HG02763 (cell line): Measurements from ENCODE around the gene STAMBP.
A peak's percentile ranks its signal among the peaks of the same experiment; 100 is the strongest.
"Not testable (repeated sequence)": the region's sequence is repeated elsewhere in the genome, so short reads cannot be mapped to it uniquely, and the experiment has no call there.

Experiments
- ATAC-seq: cut with Tn5 transposase; IDR thresholded peaks from one replicate; pipeline ENCODE4 v1.9.1; 2021; ENCODE audit warnings: mild to moderate bottlenecking, moderate library complexity; ENCODE audit not compliant: unreplicated experiment

STAMBP gene

GRCh38 chr2:73885406-73885805, 56.6 kb downstream of the STAMBP start:
- ATAC-seq, result no peak

GRCh38 chr2:73886357-73886756, 57.6 kb downstream of the STAMBP start:
- ATAC-seq, result no peak

- ATAC-seq, result not testable (repeated sequence)
These were observed 59.0 kb downstream of the STAMBP start for GRCh38 chr2:73887596-73888353.

- ATAC-seq, result no peak
These were observed 59.6 kb downstream of the STAMBP start for GRCh38 chr2:73888388-73888787.

DNA sequence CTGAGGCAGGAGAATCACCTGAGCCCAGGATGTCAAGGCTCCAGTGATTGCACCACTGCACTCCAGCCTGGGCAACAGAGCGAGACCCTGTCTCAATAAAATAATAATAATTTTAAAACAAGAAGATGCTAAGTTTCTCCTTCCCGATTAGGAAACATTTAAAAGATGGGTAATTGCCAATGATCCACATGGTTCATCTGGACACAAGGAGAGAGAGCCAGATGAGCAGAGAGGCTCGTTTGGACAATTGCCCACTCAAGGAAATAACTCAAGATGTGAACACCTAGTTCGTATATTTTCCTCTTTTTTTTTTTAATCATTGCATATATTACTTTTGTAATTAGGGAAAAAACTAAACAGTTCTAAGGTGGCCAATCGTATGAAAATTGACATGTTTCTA, 60.4 kb downstream of the STAMBP start:
- ATAC-seq, result no peak

DNA sequence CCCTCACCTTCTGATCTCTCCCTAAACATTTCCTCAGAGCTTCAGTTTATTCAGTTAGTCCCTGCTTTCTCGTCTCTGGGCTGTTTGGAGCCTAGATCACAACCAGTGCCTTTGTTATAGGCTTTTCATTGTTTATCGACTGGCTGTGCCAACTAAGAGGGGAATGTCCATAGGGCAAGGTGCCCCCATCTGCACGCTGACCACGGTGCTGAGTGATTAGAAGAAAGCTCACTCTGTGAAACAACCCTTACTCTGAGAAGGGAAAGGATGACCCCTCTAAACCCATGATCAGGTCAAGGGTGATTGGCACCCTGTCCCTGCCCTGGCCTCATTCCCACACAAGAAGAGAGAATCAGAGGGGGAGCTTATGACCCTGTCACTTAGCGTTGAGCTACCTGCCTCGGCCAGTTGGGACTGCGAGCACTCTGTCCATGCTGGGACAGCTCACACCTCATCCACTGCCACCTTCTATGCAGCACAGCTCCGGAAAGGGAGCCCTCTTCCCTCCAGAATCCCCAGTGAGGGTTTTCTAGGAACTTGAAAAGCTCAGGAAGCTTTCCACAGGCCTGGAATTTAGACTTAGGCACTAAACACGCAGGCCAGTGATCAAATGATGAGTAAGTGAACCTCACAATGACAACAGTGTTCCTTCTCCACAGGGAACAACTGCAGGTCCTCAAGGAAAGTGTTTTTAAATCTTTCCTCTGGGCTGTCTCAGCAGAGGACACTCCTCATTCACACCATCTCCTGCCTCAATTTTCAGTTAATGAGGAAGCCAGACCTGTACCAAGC, 61.7 kb downstream of the STAMBP start:
- ATAC-seq, result no peak

DNA sequence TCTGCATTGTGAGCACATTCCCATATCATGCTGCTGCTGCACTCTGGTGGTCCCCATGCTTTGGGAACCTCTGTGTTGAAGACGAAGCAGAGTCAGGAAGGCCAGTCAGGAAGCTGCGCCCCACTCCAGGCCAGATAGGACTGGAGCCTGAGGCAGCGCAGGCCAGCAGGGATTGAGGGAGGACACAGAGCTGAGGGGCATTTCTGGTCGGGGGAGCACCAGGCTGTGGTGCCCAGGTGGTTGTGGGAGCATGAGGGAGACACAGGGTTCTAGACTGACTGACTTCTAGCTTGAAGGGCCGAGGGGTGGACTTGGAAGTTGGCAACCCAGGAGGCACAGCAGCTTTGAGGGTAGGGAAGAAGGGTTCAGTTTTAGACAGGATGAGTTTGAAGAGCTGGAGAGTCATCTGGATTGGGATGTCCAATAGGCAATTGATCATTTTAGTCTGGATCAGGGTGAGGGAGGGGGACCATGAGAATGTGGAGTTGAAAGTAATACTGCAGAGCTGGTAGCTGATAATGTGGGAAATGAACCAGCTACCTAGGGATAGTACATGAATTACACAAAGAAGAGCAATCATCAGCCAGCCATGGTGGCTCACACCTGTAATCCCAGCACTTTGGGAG, 62.6 kb downstream of the STAMBP start:
- no peak for ATAC-seq

- ATAC-seq, result no peak
These were observed 64.0 kb downstream of the STAMBP start, which contains the start of gene ACTG2 for GRCh38 chr2:73892631-73893329. Gene ACTG2 (plus strand): TSS chr2:73893008. CDS start chr2:73901312, 8,304 bp downstream.

GRCh38 chr2:73893764-73894474, 65.2 kb downstream of the STAMBP start:
- no peak for ATAC-seq

GRCh38 chr2:73894475-73894850, 65.7 kb downstream of the STAMBP start:
- ATAC-seq, result no peak

DNA sequence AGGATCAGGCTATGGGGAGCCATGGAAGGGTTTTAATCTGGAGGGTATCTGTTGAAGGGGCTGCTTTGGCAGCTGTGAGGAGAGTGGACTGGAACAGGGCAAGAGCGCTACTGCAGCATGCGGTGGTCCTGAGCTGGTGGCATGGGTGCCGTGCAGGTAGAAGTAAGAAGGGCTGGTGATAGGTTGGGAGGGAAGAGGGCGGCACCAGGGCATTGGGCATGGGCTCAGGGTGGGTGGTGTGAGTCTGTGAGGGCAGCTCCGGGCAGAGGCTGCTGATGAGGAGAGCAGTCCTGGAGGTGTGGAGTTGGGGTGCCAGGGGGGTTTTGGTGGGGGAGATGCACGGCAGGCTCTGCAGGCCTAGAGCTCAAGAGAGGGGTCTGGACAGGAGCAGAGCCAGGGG, 66.1 kb downstream of the STAMBP start:
- no peak for ATAC-seq

DNA sequence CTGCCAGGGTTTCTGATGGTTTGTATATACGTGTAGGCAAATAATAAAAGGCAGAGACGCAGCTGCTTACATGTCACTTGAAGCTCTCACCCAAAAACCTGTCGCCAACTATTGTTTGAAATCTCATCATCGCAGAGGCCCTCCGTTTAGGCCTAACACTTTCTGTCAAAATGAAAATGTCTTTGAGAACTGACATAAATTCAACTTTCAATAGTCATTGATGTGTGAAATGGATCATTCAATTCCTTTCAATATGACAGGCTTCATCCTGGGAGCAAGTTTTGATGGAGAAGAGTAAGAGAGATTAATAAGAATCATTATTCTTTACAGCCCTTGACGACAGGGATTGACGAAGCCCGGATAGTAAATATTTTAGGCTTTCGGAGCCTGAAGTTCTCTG, 66.7 kb downstream of the STAMBP start:
- no peak for ATAC-seq

DNA sequence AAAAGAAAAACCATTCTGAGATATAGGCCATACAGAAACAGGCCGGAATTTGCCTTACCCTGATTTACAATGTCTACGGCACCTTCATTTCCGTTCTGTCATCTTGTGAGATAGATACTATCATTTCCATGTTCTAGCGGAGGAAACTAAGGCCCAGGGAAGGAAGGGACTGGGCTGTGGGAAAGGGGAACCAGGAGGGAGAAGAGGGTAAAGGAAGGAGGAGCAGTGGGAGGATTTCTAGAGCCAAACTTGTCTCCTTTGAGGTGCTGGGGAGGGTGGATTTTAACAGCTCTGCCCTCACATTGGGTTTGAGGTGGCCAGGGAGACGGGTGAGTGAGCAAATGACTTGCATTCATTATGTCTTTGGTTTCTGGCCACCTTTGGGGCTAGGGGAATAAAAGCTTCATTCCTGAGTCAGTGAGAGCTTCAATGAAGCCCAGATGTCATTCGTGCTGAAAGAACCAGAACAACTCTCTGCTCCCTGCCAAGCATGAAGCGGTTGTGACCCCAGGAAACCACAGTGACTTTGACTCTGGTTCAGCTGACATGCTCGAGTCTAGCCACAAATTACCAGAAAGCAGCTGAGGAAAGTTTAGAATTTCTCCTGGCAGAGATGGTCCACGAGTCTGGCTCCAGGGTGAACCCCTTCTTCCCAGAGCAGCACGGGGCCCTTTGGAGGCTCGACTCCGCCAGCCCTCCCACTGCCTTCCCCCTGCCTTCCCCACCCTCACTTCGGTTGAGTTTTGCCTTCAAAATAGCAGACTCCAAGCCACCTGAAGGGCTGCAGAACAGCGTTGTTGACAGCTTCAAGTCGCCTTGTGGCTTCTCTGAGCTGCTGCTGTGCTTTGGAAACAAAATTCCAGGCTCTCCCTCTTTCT, 67.8 kb downstream of the STAMBP start:
- peak; percentile 67 for ATAC-seq

- ATAC-seq, result no peak
These were observed 68.5 kb downstream of the STAMBP start for GRCh38 chr2:73897240-73897583.

DNA sequence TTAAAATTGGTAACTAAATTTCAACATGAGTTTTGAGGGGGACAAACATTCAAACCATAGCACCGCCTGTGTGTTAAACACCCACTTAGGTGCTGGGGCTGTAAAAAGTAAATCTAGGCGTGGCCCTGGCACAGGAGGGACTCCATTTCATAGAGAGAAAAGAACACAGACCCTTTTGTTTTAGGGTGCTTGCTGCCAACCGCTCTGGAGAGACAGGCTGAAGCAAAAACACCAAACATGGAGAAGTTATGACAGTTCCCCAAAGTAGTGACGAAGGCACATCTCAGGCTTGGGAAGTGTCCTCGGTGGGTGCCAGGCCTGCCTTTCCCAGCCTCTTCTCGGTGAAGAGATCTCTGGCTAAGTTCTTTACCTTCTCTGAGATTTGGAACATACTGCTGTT, 69.2 kb downstream of the STAMBP start:
- no peak for ATAC-seq

GRCh38 chr2:73899801-73900336, 71.1 kb downstream of the STAMBP start:
- no peak for ATAC-seq

GRCh38 chr2:73901143-73901542, 72.4 kb downstream of the STAMBP start:
- no peak for ATAC-seq

GRCh38 chr2:73902284-73902683, 73.5 kb downstream of the STAMBP start:
- no peak for ATAC-seq

- ATAC-seq, result no peak
These were observed 74.6 kb downstream of the STAMBP start for GRCh38 chr2:73903313-73903712.
